ENCODE measurements around the gene SNRPA1. TPM values are rescaled to one million over a fixed set of nuclear protein-coding genes. Genes with fewer than 3 reads are reported as not detected.

Gene SNRPA1
- polyA plus RNA-seq, 3 donors, result 29.4 to 49.5 (median 36.8) TPM

GRCh38 chr15:101250873-101251829 is 43.9 kb downstream of the SNRPA1 start:
- peak overlapping the region; percentile 82 for H3K27ac ChIP-seq (ENCODE audit: low read depth, low read length)
- WGBS, 3 donors, result 0 to 1% (median 1%) methylated on average over 41 to 137 of the region's 150 CpGs

GRCh38 chr15:101250341-101250831 is 44.7 kb downstream of the SNRPA1 start:
- WGBS, 3 donors, result 4 to 7% (median 6%) methylated on average over 6 of the region's 6 CpGs

GRCh38 chr15:101248274-101248673 is 46.8 kb downstream of the SNRPA1 start:
- WGBS, 3 donors, result 56 to 70% (median 56%) methylated on average over 3 of the region's 3 CpGs
- no peak overlapping the region for H3K27ac ChIP-seq (ENCODE audit: low read depth, low read length)

More at GRCh38 chr15:101250341-101250831, 44.7 kb downstream of the SNRPA1 start:
- H3K27ac ChIP-seq (ENCODE audit: low read depth, low read length), result peak overlapping the region; percentile 28

GRCh38 chr15:101246824-101247745 is 48.0 kb downstream of the SNRPA1 start:
- 75 to 87% (median 76%) methylated on average over 10 of the region's 10 CpGs for WGBS, 3 donors
- H3K27ac ChIP-seq (ENCODE audit: low read depth, low read length), result no peak overlapping the region

- 35 to 78% (median 59%) methylated on average over 6 of the region's 6 CpGs for WGBS, 3 donors
- H3K27ac ChIP-seq (ENCODE audit: low read depth, low read length), result no peak overlapping the region
Measured at GRCh38 chr15:101246391-101246790, 48.7 kb downstream of the SNRPA1 start.

GRCh38 chr15:101244889-101245668 is 50.0 kb downstream of the SNRPA1 start:
- 92 to 94% (median 93%) methylated on average over 14 of the region's 14 CpGs for WGBS, 3 donors
- no peak overlapping the region for H3K27ac ChIP-seq (ENCODE audit: low read depth, low read length)

- no peak overlapping the region for H3K27ac ChIP-seq (ENCODE audit: low read depth, low read length)
- WGBS, 3 donors, result 37 to 47% (median 45%) methylated on average over 7 of the region's 7 CpGs
Measured at GRCh38 chr15:101244036-101244781, 50.8 kb downstream of the SNRPA1 start.

- 65 to 86% (median 85%) methylated on average over 9 of the region's 9 CpGs for WGBS, 3 donors
- H3K27ac ChIP-seq (ENCODE audit: low read depth, low read length), result no peak overlapping the region
Measured at GRCh38 chr15:101243420-101243819, 51.6 kb downstream of the SNRPA1 start.

GRCh38 chr15:101242999-101243336 is 52.1 kb downstream of the SNRPA1 start:
- H3K27ac ChIP-seq (ENCODE audit: low read depth, low read length), result peak overlapping the region; percentile 76
- 35 to 77% (median 41%) methylated on average over 6 of the region's 6 CpGs for WGBS, 3 donors

- 31 to 69% (median 42%) methylated on average over 12 of the region's 12 CpGs for WGBS, 3 donors
- H3K27ac ChIP-seq (ENCODE audit: low read depth, low read length), result peak overlapping the region; percentile 76
Measured at GRCh38 chr15:101242160-101242998, 52.7 kb downstream of the SNRPA1 start.

GRCh38 chr15:101240358-101240757 is 54.7 kb downstream of the SNRPA1 start:
- no peak overlapping the region for H3K27ac ChIP-seq (ENCODE audit: low read depth, low read length)
- 45 to 54% (median 46%) methylated on average over 5 of the region's 5 CpGs for WGBS, 3 donors

- peak overlapping the region; percentile 43 for H3K27ac ChIP-seq (ENCODE audit: low read depth, low read length)
- 42 to 72% (median 48%) methylated on average over 6 of the region's 6 CpGs for WGBS, 3 donors
Measured at GRCh38 chr15:101239724-101240136, 55.3 kb downstream of the SNRPA1 start.

GRCh38 chr15:101237251-101237650 is 57.8 kb downstream of the SNRPA1 start:
- WGBS, 3 donors, result 52 to 87% (median 64%) methylated on average over 12 of the region's 12 CpGs
- H3K27ac ChIP-seq (ENCODE audit: low read depth, low read length), result peak overlapping the region; percentile 58

- no peak overlapping the region for H3K27ac ChIP-seq (ENCODE audit: low read depth, low read length)
- WGBS, 3 donors, result 70 to 87% (median 81%) methylated on average over 5 of the region's 5 CpGs
Measured at GRCh38 chr15:101233651-101234280, 61.3 kb downstream of the SNRPA1 start.

GRCh38 chr15:101232677-101233076 is 62.4 kb downstream of the SNRPA1 start:
- no peak overlapping the region for H3K27ac ChIP-seq (ENCODE audit: low read depth, low read length)
- 69 to 73% (median 72%) methylated on average over 5 of the region's 5 CpGs for WGBS, 3 donors
